Panc1 (cell line): ENCODE measurements around the gene CYTH3.

Experiments
- CTCF ChIP-seq: fragments of 450-650 bp; IDR thresholded peaks from 2 replicates; pipeline ENCODE4 v1.5.1; 2017; ENCODE audit warnings: mild to moderate bottlenecking
- POLR2AphosphoS5 ChIP-seq: IDR thresholded peaks from 2 replicates; pipeline ENCODE4 v1.6.1; 2012; ENCODE audit warnings: mild to moderate bottlenecking, low read depth, low read length, moderate library complexity
- REST ChIP-seq, 2 experiments: IDR thresholded peaks; 2 replicates each; pipeline ENCODE4 v1.6.1; 2011 to 2012; ENCODE audit warnings: low read depth in 2 of 2, control low read depth in 1 of 2, low read length in 1 of 2, mild to moderate bottlenecking in 1 of 2, moderate library complexity in 1 of 2; ENCODE audit not compliant: insufficient read depth in 1 of 2
- TCF7L2 ChIP-seq: IDR thresholded peaks from 2 replicates; pipeline ENCODE4 v1.6.1; 2011; ENCODE audit warnings: mild to moderate bottlenecking, low read depth, low read length, inconsistent platforms

- TF ChIP-seq POLR2AphosphoS5: no peak
- TF ChIP-seq CTCF: no peak
- no peak for TF ChIP-seq REST (IDR thresholded peaks at IDR 0.05; ENCODE audit: insufficient read depth in 1 of 2, low read depth in 2 of 2, low read length in 1 of 2)
- TF ChIP-seq TCF7L2: no peak
Observed at GRCh38 chr7:6154542-6155404, 117.7 kb downstream of the CYTH3 start.
